HCT116 (cell line): Measurements from ENCODE around the gene DDX50. TPM values are rescaled to one million over a fixed set of nuclear protein-coding genes. Genes with fewer than 3 reads are reported as not detected.

Source experiments
- ATAC-seq: fragments of 200-7000 bp; cut with Tn5 transposase; 2 replicates; pipeline ENCODE4 v1.9.1; 2020; ENCODE audit warnings: mild to moderate bottlenecking, moderate library complexity
- BruUV-seq: library from RNA; stranded (reverse); fragments of 400-500 nt; replicated peaks from 2 replicates; lab custom pipeline; 2021; lab: Mats Ljungman, UMichigan
- CTCF ChIA-PET: fragments of 300-600 bp; sonication (Branson Sonifier 250); formaldehyde crosslinking; loops from one replicate; lab custom pipeline; 2021; ENCODE audit warnings: antibody characterized with exemption; lab: Charles Lee
- POLR2A ChIA-PET: fragments of 300-600, 350-600 bp; sonication (Branson Sonifier 250); formaldehyde crosslinking; loops from one replicate; lab custom pipeline; 2021; ENCODE audit warnings: antibody characterized with exemption; lab: Charles Lee
- RAD21 ChIA-PET, 2 experiments: fragments of 300-600 bp; sonication (Branson Sonifier 250); formaldehyde crosslinking; loops; one replicate each; lab custom pipeline; 2023; ENCODE audit warnings: low total read pairs in 2 of 2; ENCODE audit not compliant: uncharacterized antibody in 2 of 2, unreplicated experiment in 2 of 2, low non-redundant PET in 1 of 2; lab: Charles Lee
- DNase-seq: peaks from one replicate; pipeline ENCODE4 v3.0.0-alpha.2; 2010; ENCODE audit warnings: low read depth, low spot score
- H2AFZ ChIP-seq: fragments of 200-600 bp; shearing (Covaris generic), sonication (generic); 2 replicates; pipeline ENCODE4 v1.6.1; 2017; ENCODE audit warnings: low read depth, mixed run types, mixed read lengths, antibody characterized with exemption, low read length; ENCODE audit not compliant: poor library complexity, severe bottlenecking
- H3K27ac ChIP-seq: 2 replicates; pipeline ENCODE4 v1.5.1; 2012; ENCODE audit warnings: low read depth, low read length
- H3K27me3 ChIP-seq: fragments of 200-600 bp; sonication (generic); 2 replicates; pipeline ENCODE4 v1.6.1; 2016; ENCODE audit warnings: mixed run types, low read length, mixed read lengths; ENCODE audit not compliant: insufficient read depth
- H3K36me3 ChIP-seq, 2 experiments: fragments of 200-500 bp in 1 of 2; fragments of 200-600 bp in 1 of 2; sonication (Bioruptor generic) in 1 of 2; sonication (generic) in 1 of 2; 2 replicates each; pipeline versions ENCODE4 v1.5.1 to v1.6.1; 2014 to 2016; ENCODE audit warnings: low read length in 2 of 2, inconsistent platforms in 1 of 2, mixed read lengths in 1 of 2, mixed run types in 1 of 2; ENCODE audit not compliant: insufficient read depth in 2 of 2, control insufficient read depth in 1 of 2
- H3K4me1 ChIP-seq, 2 experiments: fragments of 200-600 bp in 1 of 2; sonication (generic) in 1 of 2; 2 replicates each; pipeline versions ENCODE4 v1.5.1 to v1.6.1; 2012 to 2017; ENCODE audit warnings: low read length in 2 of 2, inconsistent platforms in 1 of 2, mild to moderate bottlenecking in 1 of 2, mixed read lengths in 1 of 2, mixed run types in 1 of 2, moderate library complexity in 1 of 2; ENCODE audit not compliant: insufficient read depth in 2 of 2, control insufficient read depth in 1 of 2
- H3K4me2 ChIP-seq: fragments of 200-600 bp; sonication (generic); 2 replicates; pipeline ENCODE4 v1.6.1; 2017; ENCODE audit warnings: mixed run types, low read length, mixed read lengths
- H3K4me3 ChIP-seq, 2 experiments: fragments of 200-600 bp in 1 of 2; sonication (generic) in 1 of 2; replicated peaks in 1 of 2; 2 replicates each; pipeline ENCODE4 v1.5.1; 2011 to 2016; ENCODE audit warnings: low read length in 2 of 2, control low read depth in 1 of 2, low read depth in 1 of 2, mild to moderate bottlenecking in 1 of 2, mixed read lengths in 1 of 2, mixed run types in 1 of 2
- H3K79me2 ChIP-seq: fragments of 200-600 bp; sonication (generic); 2 replicates; pipeline ENCODE4 v1.6.1; 2017; ENCODE audit warnings: mild to moderate bottlenecking, mixed run types, low read length, moderate library complexity, mixed read lengths; ENCODE audit not compliant: insufficient read depth
- H3K9ac ChIP-seq: fragments of 200-600 bp; sonication (generic); 2 replicates; pipeline ENCODE4 v1.6.1; 2016; ENCODE audit warnings: low read length, mixed read lengths
- H3K9me2 ChIP-seq: fragments of 200-600 bp; sonication (generic), shearing (Covaris generic); 2 replicates; pipeline ENCODE4 v1.6.1; 2017; ENCODE audit warnings: mixed run types, mild to moderate bottlenecking, moderate library complexity; ENCODE audit not compliant: insufficient read depth
- H3K9me3 ChIP-seq, 2 experiments: fragments of 200-500 bp in 1 of 2; fragments of 200-600 bp in 1 of 2; sonication (Bioruptor generic) in 1 of 2; sonication (generic) in 1 of 2; 2 replicates each; pipeline ENCODE4 v1.6.1; 2014 to 2017; ENCODE audit warnings: low read length in 2 of 2, mixed read lengths in 2 of 2, inconsistent platforms in 1 of 2, low read depth in 1 of 2, mild to moderate bottlenecking in 1 of 2, mixed run types in 1 of 2, moderate library complexity in 1 of 2; ENCODE audit not compliant: control insufficient read depth in 1 of 2, insufficient read depth in 1 of 2
- H4K20me1 ChIP-seq: fragments of 200-600 bp; sonication (generic), shearing (Covaris generic); 2 replicates; pipeline ENCODE4 v1.6.1; 2017; ENCODE audit warnings: mixed run types, mild to moderate bottlenecking, moderate library complexity; ENCODE audit not compliant: insufficient read depth
- EGR1 ChIP-seq: IDR thresholded peaks from 2 replicates; pipeline ENCODE4 v1.6.1; 2012; ENCODE audit warnings: low read depth
- ELF1 ChIP-seq: IDR thresholded peaks from 2 replicates; pipeline ENCODE4 v1.6.1; 2012; ENCODE audit warnings: low read depth, borderline replicate concordance
- EZH2 ChIP-seq: fragments of 200-600 bp; sonication (generic); IDR thresholded peaks from 2 replicates; pipeline ENCODE4 v1.6.1; 2017; ENCODE audit warnings: antibody characterized with exemption, mixed run types
- JUND ChIP-seq: IDR thresholded peaks from 2 replicates; pipeline ENCODE4 v1.6.1; 2012
- RAD21 ChIP-seq: IDR thresholded peaks from 2 replicates; pipeline ENCODE4 v1.6.1; 2012; ENCODE audit warnings: low read depth, mild to moderate bottlenecking
- ZNF274 ChIP-seq: fragments of 200-500 bp; sonication (Bioruptor generic); IDR thresholded peaks from 2 replicates; pipeline ENCODE4 v1.6.1; 2014; ENCODE audit warnings: mild to moderate bottlenecking, low read depth, low read length, inconsistent platforms
- intact Hi-C: fragments of 100-400 bp; cut with micrococcal nuclease; formaldehyde crosslinking; loops from 2 replicates; pipeline ENCODE4 v1.10.0; 2022
- total RNA-seq: library from RNA; stranded (reverse); gene quantifications from one replicate; pipeline ENCODE4 v1.2.1, GENCODE V29; 2021; ENCODE audit not compliant: unreplicated experiment
- TF ChIP-seq, protein P1 (sequence below): IDR thresholded peaks from 2 replicates; pipeline ENCODE4 v1.6.1; 2012; ENCODE audit warnings: low read depth
- TF ChIP-seq, protein P2 (sequence below): IDR thresholded peaks from 2 replicates; pipeline ENCODE4 v1.6.1; 2011; ENCODE audit warnings: mild to moderate bottlenecking, low read length, moderate library complexity; ENCODE audit not compliant: insufficient replicate concordance; ENCODE audit errors: extremely low read depth

The DDX50 gene
- total RNA-seq, 1 experiment from 2014 or later = 25.6 TPM

DNA sequence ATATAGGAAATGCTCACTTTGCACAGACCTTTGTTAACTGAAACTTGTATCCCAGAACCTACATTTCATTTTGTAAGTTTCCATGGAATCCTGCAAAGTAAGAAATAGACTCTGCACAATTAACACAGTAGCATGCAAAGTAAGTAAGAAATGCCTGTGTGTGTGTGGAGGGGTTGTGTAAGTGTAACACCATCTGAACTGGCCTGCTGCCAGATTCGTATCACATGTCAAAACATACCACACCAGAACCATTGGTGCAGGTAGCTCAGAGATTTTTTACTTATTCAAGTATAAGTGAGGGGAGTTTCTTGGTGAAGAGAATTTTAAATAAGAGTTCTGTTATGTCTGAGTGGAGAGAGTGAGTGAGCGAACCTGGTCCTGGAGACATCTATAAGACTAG, 37.0 kb downstream of the DDX50 start:
- DNase-seq = no peak
- Histone ChIP-seq H2AFZ (no peak overlapping the region), H3K4me3 (no peak overlapping the region), H3K27ac (no peak overlapping the region), H3K4me1 (no peaks in the 10 kb centered on the region), H3K9me2 (no peaks in the 10 kb centered on the region), H3K79me2 (no peaks in the 10 kb centered on the region), H3K4me2 (no peak overlapping the region), H3K9me3 (no peaks in the 10 kb centered on the region), H4K20me1 (no peaks in the 10 kb centered on the region), H3K36me3 (peaks cover 5 to 8% of the 10 kb centered on the region in 2 experiments; a peak in 3 of 4 replicates), H3K27me3 (no peaks in the 10 kb centered on the region), H3K9ac (no peak overlapping the region)
- intact Hi-C loops = no loop called here
- no TSS peak for BruUV-seq
- ChIA-PET RAD21 (no interaction called here), CTCF (no interaction called here), POLR2A (no interaction called here)
- no peak for ATAC-seq
- TF ChIP-seq, protein P1, sequence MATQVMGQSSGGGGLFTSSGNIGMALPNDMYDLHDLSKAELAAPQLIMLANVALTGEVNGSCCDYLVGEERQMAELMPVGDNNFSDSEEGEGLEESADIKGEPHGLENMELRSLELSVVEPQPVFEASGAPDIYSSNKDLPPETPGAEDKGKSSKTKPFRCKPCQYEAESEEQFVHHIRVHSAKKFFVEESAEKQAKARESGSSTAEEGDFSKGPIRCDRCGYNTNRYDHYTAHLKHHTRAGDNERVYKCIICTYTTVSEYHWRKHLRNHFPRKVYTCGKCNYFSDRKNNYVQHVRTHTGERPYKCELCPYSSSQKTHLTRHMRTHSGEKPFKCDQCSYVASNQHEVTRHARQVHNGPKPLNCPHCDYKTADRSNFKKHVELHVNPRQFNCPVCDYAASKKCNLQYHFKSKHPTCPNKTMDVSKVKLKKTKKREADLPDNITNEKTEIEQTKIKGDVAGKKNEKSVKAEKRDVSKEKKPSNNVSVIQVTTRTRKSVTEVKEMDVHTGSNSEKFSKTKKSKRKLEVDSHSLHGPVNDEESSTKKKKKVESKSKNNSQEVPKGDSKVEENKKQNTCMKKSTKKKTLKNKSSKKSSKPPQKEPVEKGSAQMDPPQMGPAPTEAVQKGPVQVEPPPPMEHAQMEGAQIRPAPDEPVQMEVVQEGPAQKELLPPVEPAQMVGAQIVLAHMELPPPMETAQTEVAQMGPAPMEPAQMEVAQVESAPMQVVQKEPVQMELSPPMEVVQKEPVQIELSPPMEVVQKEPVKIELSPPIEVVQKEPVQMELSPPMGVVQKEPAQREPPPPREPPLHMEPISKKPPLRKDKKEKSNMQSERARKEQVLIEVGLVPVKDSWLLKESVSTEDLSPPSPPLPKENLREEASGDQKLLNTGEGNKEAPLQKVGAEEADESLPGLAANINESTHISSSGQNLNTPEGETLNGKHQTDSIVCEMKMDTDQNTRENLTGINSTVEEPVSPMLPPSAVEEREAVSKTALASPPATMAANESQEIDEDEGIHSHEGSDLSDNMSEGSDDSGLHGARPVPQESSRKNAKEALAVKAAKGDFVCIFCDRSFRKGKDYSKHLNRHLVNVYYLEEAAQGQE = no peak
- TF ChIP-seq EZH2 (no peak), ELF1 (no peak), ZNF274 (no peak), EGR1 (no peak), JUND (no peak), RAD21 (no peak)
- TF ChIP-seq, protein P2, sequence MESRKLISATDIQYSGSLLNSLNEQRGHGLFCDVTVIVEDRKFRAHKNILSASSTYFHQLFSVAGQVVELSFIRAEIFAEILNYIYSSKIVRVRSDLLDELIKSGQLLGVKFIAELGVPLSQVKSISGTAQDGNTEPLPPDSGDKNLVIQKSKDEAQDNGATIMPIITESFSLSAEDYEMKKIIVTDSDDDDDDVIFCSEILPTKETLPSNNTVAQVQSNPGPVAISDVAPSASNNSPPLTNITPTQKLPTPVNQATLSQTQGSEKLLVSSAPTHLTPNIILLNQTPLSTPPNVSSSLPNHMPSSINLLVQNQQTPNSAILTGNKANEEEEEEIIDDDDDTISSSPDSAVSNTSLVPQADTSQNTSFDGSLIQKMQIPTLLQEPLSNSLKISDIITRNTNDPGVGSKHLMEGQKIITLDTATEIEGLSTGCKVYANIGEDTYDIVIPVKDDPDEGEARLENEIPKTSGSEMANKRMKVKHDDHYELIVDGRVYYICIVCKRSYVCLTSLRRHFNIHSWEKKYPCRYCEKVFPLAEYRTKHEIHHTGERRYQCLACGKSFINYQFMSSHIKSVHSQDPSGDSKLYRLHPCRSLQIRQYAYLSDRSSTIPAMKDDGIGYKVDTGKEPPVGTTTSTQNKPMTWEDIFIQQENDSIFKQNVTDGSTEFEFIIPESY = no peak
